HG03520 (cell line): ENCODE data around the gene SPTAN1.

Experiments used
- ATAC-seq: cut with Tn5 transposase; IDR thresholded peaks from one replicate; pipeline ENCODE4 v1.9.1; 2021; ENCODE audit warnings: mild to moderate bottlenecking, moderate library complexity; ENCODE audit not compliant: unreplicated experiment

The SPTAN1 gene

DNA sequence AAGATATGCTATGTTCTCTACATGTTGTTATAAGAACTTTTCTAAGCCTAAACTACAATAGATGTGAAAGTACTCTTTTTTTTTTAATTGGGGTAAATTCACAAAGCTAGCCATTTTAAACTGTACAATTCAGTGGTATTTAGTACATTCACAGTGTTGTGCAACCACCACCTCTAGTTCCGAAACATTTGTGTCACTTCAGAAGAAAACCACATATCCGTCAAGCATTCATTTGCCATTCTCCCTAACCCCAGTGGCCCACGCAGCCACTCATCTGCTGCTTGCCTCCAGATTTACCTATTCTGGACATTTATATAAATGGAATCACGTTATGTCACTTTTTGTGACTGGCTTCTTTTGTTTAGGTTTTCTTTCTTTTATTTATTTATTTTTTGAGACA, 43.1 kb downstream of the SPTAN1 start:
- ATAC-seq = no peak

- ATAC-seq = no peak
These were observed 47.7 kb downstream of the SPTAN1 start for GRCh38 chr9:128600099-128600498.

DNA sequence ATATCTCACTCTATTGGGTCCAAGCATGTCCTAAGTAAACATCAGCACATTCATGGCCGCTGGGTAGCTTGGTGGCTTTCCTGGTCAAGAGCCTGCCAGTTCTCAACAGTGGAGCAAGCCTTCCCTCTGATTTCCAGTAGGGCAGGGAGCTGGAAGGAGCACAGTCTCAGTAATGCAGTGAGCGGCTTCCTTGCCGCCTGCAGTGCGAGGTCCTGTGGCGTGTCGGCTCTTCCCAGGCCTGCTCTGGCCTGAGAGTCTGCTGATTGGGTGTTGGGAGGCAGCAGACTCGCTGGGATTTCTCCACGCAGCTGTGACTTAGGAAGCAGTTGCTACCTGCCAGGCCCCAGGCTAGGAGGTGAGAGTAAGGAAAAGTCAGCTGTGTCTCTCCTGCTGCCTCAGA, 51.3 kb downstream of the SPTAN1 start:
- ATAC-seq = no peak

DNA sequence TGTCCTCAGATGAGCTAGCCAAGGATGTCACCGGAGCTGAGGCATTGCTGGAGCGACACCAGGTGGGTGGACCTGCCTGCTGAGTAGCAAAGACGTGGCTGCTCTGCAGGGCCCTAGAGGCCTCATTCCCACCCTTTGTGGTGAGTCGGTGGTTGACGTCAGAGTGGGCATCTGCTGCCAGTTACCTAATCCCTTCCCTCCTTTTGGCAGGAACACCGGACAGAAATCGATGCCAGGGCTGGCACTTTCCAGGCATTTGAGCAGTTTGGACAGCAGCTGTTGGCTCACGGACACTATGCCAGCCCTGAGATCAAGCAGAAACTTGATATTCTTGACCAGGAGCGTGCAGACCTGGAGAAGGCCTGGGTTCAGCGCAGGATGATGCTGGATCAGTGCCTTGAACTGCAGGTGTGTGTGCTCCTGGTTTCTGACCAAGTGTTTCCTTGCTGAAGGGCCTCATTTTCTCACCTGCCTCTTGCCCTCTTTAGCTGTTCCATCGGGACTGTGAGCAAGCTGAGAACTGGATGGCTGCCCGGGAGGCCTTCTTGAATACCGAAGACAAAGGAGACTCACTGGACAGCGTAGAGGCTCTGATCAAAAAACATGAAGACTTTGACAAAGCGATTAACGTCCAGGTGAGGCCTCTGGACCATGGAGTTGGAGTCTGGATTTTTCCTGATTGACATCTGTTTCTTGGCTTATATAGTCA, 55.4 kb downstream of the SPTAN1 start:
- ATAC-seq = no peak

DNA sequence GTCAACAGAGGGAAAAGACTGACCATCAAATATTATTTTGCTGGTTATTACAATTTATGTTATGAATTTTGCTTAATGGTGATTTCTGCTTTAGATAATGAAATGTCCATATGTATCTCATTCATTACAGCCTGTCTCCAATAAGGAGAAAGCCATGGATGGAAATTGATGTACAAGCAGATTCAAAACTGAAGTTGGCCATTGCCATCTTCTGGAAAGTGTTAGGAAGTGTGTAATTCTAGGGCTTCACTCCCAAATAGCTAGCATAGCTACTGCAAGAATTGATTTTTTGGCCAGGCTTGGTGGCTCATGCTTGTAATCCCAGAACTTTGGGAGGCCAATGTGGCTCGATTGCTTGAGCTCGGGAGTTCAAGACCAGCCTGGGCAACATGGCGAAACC, 58.5 kb downstream of the SPTAN1 start:
- ATAC-seq = no peak

DNA sequence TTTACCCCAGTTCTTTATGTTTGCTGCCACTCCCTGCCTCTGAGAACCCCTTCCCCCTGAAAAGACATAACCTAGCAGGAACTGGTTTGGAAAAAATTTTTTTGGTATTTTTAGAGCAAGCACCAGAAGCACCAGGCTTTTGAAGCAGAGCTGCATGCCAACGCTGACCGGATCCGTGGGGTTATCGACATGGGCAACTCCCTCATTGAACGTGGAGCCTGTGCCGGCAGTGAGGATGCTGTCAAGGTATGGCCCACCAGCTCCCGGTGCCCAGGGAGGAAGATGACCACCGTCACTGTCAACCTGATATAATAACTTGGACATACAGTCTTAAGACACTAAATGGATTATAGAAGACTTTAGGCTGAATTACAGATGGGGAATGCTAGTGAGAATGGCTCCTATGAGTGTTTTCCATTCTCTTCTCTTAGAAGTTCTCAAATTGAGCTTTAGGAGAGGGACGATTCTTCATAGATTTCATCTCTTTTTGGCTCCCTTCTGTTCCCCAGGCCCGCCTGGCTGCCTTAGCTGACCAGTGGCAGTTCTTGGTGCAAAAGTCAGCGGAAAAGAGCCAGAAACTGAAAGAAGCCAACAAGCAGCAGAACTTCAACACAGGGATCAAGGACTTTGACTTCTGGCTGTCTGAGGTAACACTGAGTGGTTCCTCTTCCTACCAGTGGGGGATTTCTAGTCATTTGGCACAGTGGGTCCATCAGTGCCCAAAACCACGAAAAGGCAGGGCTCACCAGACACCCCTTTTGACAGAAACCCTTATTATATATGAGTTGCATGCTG, 59.4 kb downstream of the SPTAN1 start:
- no peak for ATAC-seq

GRCh38 chr9:128614728-128615127, 62.3 kb downstream of the SPTAN1 start:
- ATAC-seq = no peak

GRCh38 chr9:128615571-128615970, 63.2 kb downstream of the SPTAN1 start:
- no peak for ATAC-seq

GRCh38 chr9:128617943-128618342, 65.6 kb downstream of the SPTAN1 start:
- no peak for ATAC-seq

DNA sequence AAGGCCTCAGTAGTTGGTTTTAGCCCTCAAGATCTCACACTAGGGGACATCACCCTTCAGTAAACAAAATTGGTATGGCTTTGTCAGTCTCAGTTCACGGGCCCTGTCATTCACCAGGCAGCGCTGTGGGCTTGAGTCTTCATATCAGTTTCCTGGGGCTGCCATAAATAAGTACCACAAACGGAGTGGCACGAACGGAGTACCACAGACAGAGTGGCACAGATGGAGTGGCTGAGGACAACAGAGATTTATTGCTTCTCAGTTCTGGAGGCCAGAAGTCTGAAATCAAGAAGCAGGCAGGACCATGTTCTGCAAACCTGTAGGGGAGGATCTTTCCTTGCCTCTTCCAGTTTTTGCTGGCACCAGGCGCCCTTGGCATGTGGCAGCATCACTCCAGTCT, 66.7 kb downstream of the SPTAN1 start:
- ATAC-seq = no peak

- ATAC-seq = no peak
These were observed 67.4 kb downstream of the SPTAN1 start for GRCh38 chr9:128619779-128620178.

DNA sequence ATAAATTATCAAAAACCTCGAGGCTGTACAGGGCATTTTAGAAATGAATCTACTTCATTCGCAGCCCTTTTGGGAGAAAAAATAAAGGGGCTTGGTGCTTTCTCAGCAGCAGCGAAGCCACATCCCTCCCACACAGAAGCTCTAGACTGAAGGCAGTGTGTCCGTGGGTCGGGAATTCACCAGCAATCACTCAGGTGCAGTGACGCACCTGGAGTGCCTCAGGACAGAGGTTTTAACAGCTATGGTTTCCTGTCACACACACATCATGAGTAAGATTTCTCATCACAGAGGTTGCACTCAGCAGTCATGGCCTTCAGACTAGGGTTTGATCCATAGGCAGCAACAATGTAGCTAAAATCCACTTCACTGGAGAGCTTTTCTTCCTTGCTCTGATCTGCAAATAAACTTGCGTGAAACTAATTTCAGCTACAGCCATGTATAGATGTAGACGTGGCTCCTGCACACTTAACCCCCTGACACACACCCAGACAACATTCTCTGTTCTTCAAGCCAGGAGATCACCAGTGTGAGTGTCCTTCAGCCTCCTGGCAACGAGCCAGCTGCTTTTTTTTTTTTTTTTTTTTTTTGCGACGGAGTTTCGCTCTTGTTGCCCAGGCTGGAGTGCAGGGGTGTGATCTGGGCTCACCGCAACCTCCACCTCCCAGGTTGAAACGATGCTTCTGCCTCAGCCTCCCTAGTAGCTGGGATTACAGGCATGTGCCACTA, 69.5 kb downstream of the SPTAN1 start:
- ATAC-seq = no peak

- ATAC-seq = no peak
These were observed 72.2 kb downstream of the SPTAN1 start for GRCh38 chr9:128624566-128624965.

DNA sequence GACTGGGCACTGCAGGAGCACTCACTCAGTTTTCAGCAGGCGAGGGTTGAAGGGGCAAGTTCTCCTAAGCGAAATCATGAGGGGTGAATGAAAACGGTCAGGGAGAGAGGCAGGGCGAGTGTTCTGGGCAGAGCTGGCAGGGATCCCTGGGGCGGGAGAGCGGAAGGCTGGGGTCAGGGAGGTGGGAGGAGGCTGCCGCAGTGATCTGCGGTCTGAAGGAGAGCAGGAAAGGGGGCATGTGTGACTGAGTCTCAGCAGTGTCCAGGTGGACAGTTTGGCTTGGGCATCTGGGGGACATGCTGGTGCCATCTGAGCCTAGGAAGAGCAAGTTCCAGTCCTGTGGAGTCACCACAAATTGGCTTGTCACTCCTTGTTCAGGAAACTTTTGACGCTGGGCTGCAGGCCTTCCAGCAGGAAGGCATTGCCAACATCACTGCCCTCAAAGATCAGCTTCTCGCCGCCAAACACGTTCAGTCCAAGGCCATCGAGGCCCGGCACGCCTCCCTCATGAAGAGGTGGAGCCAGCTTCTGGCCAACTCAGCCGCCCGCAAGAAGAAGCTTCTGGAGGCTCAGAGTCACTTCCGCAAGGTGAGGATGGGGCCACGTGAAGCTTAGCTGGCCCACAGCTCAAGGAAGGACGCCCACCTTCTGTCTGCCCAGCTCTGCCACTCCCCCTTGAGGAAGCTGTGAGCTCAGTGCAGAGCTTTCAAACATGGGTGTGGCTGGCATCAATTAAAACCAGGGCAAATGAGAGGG, 73.2 kb downstream of the SPTAN1 start:
- ATAC-seq = no peak

DNA sequence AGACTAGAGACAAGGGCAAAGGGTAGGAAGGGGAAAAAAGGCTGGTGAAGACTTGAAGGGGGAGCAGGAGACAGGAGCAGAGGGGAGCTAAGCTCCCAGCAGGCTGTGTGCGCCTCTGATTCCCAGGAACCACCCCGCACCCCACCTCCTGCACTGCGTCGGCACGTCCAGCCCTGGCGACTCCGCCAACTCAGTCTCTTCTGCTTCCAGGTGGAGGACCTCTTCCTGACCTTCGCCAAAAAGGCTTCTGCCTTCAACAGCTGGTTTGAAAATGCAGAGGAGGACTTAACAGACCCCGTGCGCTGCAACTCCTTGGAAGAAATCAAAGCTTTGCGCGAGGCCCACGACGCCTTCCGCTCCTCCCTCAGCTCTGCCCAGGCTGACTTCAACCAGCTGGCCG, 73.8 kb downstream of the SPTAN1 start:
- ATAC-seq = no peak

DNA sequence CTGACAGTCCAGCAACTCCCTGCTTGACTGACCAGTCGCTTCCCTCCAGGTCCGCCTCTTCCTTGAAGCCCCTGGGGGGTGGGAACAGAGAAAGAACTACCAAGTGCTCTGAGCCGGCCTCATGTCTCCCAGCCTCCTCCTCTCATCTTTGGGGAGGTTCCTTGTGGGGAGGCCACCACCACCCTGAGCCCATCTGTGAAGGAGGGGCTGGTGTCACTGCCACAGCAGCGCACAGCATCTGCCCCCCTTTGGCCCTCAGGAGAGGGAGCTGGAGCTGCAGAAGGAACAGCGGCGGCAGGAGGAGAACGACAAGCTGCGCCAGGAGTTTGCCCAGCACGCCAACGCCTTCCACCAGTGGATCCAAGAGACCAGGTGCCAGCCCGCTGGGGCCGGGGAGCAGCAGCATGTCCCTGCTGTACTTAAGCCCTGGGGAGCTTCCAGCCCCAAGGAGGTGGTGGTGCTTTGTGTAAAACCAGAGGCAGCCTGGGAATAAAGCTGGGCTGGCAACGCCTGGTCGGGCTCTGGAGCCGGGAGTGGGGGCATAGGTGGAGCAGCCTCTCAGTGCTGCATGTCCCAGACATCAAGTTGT, 74.8 kb downstream of the SPTAN1 start:
- ATAC-seq = no peak

DNA sequence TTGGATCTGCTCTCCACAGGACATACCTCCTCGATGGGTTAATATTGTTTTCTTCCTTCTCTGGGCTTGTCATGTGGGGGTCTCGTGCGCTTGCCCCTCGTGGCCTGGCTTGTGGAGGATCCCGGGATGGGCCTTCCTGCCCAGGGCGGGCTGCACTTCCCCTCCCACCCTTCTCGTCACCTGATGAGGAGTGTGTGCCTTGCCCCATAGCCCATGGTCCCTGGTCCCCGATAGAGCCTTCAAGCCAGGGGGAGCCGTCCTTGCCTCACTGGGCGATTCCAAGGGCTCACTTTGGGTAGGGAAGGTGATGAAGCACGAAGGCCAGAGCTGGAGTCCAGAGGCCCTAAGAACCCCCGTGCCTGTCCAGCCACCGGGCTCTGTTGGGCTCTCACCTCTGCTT, 75.5 kb downstream of the SPTAN1 start:
- ATAC-seq = no peak

GRCh38 chr9:128628471-128629048, 76.2 kb downstream of the SPTAN1 start:
- no peak for ATAC-seq

GRCh38 chr9:128629136-128629535, 76.7 kb downstream of the SPTAN1 start:
- no peak for ATAC-seq

GRCh38 chr9:128629852-128630545, 77.6 kb downstream of the SPTAN1 start:
- ATAC-seq = no peak
